ENCODE data around the gene GHRH. TPM values are rescaled to one million over a fixed set of nuclear protein-coding genes. Genes with fewer than 3 reads are reported as not detected.

GHRH gene
- total RNA-seq, 1 experiment from 2014 or later = not detected

DNA sequence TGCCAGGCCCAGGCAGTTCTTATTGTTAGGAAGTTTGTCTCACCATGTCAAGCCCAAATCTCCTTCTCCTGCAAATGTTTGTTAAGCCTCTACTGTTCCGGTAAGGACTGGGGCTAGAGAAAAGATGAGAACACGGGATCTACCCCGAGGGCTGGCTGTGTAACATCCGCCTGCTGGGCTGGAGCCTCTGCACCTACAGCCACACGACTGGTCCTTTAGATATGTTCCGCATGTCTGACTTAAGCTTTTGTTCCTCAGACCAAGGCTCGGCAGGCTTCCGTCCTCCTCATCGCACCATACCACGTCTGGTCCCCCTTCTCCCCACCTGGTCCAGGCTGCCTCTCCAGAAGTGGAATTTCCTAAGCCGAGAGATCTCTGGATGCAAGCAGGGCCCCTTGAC lies 2.6 kb downstream of the GHRH start:
- H3K27ac ChIP-seq (ENCODE audit: low read length) = no peak overlapping the region
- no TSS peak for BruUV-seq (replicated peaks)
- in situ Hi-C loops (cut with HindIII; ENCODE audit: low pct_unique_long_range_greater_than_20kb, low sequenced_read_pairs) (no loop called here), intact Hi-C loops (cut with micrococcal nuclease; ENCODE audit: unreplicated experiment) (no loop called here)
- no peaks in the 10 kb centered on the region for H3K4me1 ChIP-seq (ENCODE audit: control insufficient read depth, insufficient read depth, low read length)
- CTCF ChIA-PET = no interaction called here
- no peak for DNase-seq (ENCODE audit: low read depth, low spot score)
- H3K36me3 ChIP-seq (ENCODE audit: control insufficient read depth, insufficient read depth, low read length) = no peaks in the 10 kb centered on the region
- H3K4me3 ChIP-seq (ENCODE audit: low read depth in 2 of 2, low read length in 2 of 2) = no peak overlapping the region
- POLR2A ChIA-PET = interaction anchor here (1.2 kb wide), 1 partner anchor 23 kb away, joined by 3 read pairs; no protein-coding TSS in a partner anchor
- H3K9me3 ChIP-seq (ENCODE audit: control insufficient read depth, insufficient read depth, low read depth, low read length) = no peaks in the 10 kb centered on the region
- ATAC-seq = no peak
- TF ChIP-seq, protein P1, sequence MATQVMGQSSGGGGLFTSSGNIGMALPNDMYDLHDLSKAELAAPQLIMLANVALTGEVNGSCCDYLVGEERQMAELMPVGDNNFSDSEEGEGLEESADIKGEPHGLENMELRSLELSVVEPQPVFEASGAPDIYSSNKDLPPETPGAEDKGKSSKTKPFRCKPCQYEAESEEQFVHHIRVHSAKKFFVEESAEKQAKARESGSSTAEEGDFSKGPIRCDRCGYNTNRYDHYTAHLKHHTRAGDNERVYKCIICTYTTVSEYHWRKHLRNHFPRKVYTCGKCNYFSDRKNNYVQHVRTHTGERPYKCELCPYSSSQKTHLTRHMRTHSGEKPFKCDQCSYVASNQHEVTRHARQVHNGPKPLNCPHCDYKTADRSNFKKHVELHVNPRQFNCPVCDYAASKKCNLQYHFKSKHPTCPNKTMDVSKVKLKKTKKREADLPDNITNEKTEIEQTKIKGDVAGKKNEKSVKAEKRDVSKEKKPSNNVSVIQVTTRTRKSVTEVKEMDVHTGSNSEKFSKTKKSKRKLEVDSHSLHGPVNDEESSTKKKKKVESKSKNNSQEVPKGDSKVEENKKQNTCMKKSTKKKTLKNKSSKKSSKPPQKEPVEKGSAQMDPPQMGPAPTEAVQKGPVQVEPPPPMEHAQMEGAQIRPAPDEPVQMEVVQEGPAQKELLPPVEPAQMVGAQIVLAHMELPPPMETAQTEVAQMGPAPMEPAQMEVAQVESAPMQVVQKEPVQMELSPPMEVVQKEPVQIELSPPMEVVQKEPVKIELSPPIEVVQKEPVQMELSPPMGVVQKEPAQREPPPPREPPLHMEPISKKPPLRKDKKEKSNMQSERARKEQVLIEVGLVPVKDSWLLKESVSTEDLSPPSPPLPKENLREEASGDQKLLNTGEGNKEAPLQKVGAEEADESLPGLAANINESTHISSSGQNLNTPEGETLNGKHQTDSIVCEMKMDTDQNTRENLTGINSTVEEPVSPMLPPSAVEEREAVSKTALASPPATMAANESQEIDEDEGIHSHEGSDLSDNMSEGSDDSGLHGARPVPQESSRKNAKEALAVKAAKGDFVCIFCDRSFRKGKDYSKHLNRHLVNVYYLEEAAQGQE (IDR thresholded peaks at IDR 0.05; ENCODE audit: insufficient read depth in 1 of 2, low read depth in 2 of 2, low read length in 1 of 2) = no peak
- TF ChIP-seq, protein P2, sequence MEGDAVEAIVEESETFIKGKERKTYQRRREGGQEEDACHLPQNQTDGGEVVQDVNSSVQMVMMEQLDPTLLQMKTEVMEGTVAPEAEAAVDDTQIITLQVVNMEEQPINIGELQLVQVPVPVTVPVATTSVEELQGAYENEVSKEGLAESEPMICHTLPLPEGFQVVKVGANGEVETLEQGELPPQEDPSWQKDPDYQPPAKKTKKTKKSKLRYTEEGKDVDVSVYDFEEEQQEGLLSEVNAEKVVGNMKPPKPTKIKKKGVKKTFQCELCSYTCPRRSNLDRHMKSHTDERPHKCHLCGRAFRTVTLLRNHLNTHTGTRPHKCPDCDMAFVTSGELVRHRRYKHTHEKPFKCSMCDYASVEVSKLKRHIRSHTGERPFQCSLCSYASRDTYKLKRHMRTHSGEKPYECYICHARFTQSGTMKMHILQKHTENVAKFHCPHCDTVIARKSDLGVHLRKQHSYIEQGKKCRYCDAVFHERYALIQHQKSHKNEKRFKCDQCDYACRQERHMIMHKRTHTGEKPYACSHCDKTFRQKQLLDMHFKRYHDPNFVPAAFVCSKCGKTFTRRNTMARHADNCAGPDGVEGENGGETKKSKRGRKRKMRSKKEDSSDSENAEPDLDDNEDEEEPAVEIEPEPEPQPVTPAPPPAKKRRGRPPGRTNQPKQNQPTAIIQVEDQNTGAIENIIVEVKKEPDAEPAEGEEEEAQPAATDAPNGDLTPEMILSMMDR (IDR thresholded peaks at IDR 0.05) = no peak
- TF ChIP-seq TCF7L2 (IDR thresholded peaks at IDR 0.05; ENCODE audit: low read depth, low read length) (no peak), POLR2AphosphoS5 (IDR thresholded peaks at IDR 0.05; ENCODE audit: low read depth, low read length) (no peak), SIN3A (IDR thresholded peaks at IDR 0.05; ENCODE audit: borderline replicate concordance, insufficient read depth, low read depth, low read length) (no peak)
- peaks cover 4% of the 10 kb centered on the region for H3K27me3 ChIP-seq (ENCODE audit: control insufficient read depth, insufficient read depth, low read length)

DNA sequence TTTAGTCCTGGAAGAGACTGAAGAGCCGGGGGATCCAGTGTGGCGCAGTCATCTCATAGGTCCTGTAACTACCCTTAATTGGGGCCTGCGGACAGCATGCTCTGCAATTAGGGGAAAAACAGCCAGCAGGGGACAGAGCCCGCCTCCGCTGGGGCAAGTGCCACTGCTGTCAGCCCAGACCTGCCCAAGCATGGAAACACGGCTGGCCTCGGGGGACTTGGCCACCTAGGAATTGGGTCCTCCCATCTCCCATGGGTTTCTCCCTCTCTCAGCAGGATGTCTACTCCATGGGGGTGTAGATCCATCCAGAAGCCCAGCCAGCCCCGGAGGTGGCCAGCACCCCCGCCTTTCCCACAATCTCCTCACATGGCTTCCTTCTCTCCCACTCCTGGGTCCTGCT lies 3.6 kb downstream of the GHRH start:
- Histone ChIP-seq H3K4me1 (ENCODE audit: control insufficient read depth, insufficient read depth, low read length) (no peaks in the 10 kb centered on the region), H3K27ac (ENCODE audit: low read length) (no peak overlapping the region), H3K9me3 (ENCODE audit: control insufficient read depth, insufficient read depth, low read depth, low read length) (no peaks in the 10 kb centered on the region), H3K27me3 (ENCODE audit: control insufficient read depth, insufficient read depth, low read length) (peaks cover 4% of the 10 kb centered on the region), H3K4me3 (ENCODE audit: low read depth in 2 of 2, low read length in 2 of 2) (no peak overlapping the region), H3K36me3 (ENCODE audit: control insufficient read depth, insufficient read depth, low read length) (no peaks in the 10 kb centered on the region)
- TF ChIP-seq, protein P1 (IDR thresholded peaks at IDR 0.05; ENCODE audit: insufficient read depth in 1 of 2, low read depth in 2 of 2, low read length in 1 of 2) = no peak
- no peak for TF ChIP-seq TCF7L2 (IDR thresholded peaks at IDR 0.05; ENCODE audit: low read depth, low read length)
- no peak for TF ChIP-seq SIN3A (IDR thresholded peaks at IDR 0.05; ENCODE audit: borderline replicate concordance, insufficient read depth, low read depth, low read length)
- TF ChIP-seq, protein P2 (IDR thresholded peaks at IDR 0.05) = no peak
- TF ChIP-seq POLR2AphosphoS5 (IDR thresholded peaks at IDR 0.05; ENCODE audit: low read depth, low read length) = no peak
- no TSS peak for BruUV-seq (replicated peaks)
- intact Hi-C loops (cut with micrococcal nuclease; ENCODE audit: unreplicated experiment) = no loop called here
- peak; percentile 32; the same call in 1 of the 2 replicates for ATAC-seq
- no peak for DNase-seq (ENCODE audit: low read depth, low spot score)
- in situ Hi-C loops (cut with HindIII; ENCODE audit: low pct_unique_long_range_greater_than_20kb, low sequenced_read_pairs) = no loop called here
- POLR2A ChIA-PET = no interaction called here
- CTCF ChIA-PET = no interaction called here
